ENCODE measurements around the gene OMG.

GRCh38 chr17:31328160-31328535 is 31.1 kb upstream of the OMG start:
- no peak for TF ChIP-seq EZH2 (IDR thresholded peaks at IDR 0.05; ENCODE audit: borderline replicate concordance, insufficient read depth, low read depth, low read length, poor library complexity, severe bottlenecking)
- TF ChIP-seq CTCF (IDR thresholded peaks at IDR 0.05): no peak

Data from B cell (primary cell).